ENCODE data around the gene TM2D3. TPM values are rescaled to one million over a fixed set of nuclear protein-coding genes. Genes with fewer than 3 reads are reported as not detected.

Gene TM2D3, protein sequence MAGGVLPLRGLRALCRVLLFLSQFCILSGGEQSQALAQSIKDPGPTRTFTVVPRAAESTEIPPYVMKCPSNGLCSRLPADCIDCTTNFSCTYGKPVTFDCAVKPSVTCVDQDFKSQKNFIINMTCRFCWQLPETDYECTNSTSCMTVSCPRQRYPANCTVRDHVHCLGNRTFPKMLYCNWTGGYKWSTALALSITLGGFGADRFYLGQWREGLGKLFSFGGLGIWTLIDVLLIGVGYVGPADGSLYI
- 266 and 268 TPM in 2 replicates for polyA plus RNA-seq

DNA sequence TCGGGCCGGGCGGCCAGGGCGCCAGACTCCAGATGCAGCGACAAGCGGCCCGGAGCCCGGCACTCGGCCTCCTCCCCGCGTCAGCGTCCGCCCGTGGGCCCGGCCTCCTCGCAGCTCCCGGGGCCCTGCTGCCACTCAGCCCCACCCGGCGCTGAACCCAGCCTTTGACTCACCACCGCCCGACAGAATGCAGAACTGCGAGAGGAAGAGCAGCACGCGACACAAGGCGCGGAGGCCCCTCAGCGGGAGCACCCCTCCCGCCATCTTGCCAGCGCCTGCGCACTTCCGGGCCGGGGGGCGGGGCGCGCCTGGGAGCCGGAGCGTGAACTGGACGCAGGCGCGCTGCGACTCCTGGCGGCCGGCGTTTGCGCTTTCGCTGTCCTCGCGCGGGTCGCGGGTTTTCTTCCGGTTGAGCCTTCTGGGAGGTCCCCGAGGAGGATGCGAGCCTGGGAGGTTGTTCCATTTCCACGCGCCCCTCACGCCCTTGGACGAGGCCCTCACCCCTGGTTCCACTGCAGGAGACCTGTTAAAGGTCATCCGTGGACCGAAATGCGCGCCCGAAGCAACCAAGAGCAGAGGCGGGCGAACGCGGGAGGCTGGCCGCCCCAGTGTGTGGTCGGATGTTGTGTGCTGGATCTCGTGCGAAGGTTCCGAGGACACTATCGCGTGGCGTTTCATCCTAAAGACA lies at the start of gene TM2D3:
TSS of gene TM2D3 (minus strand) at position 284 of the 688 bp plus-strand sequence. CDS start at position 264, 20 bp downstream.

Other genes with a start within 250 kb of the TM2D3 start
- 13.5 and 20.1 TPM in 2 replicates for gene PCSK6, start 162.7 kb downstream of the TM2D3 start, polyA plus RNA-seq
- 11.1 and 13.1 TPM in 2 replicates for gene TARS3, start 72.1 kb upstream of the TM2D3 start, polyA plus RNA-seq
- gene OR4F6, start 151.1 kb upstream of the TM2D3 start, polyA plus RNA-seq: not detected in 2 replicates
- gene OR4F15, start 159.8 kb upstream of the TM2D3 start, polyA plus RNA-seq: not detected in 2 replicates